HG02981 (cell line): Measurements from ENCODE around the gene TSPYL4.

Experiments
- ATAC-seq: cut with Tn5 transposase; IDR thresholded peaks from one replicate; pipeline ENCODE4 v1.9.1; 2021; ENCODE audit warnings: mild to moderate bottlenecking, moderate library complexity; ENCODE audit not compliant: unreplicated experiment

The TSPYL4 gene

DNA sequence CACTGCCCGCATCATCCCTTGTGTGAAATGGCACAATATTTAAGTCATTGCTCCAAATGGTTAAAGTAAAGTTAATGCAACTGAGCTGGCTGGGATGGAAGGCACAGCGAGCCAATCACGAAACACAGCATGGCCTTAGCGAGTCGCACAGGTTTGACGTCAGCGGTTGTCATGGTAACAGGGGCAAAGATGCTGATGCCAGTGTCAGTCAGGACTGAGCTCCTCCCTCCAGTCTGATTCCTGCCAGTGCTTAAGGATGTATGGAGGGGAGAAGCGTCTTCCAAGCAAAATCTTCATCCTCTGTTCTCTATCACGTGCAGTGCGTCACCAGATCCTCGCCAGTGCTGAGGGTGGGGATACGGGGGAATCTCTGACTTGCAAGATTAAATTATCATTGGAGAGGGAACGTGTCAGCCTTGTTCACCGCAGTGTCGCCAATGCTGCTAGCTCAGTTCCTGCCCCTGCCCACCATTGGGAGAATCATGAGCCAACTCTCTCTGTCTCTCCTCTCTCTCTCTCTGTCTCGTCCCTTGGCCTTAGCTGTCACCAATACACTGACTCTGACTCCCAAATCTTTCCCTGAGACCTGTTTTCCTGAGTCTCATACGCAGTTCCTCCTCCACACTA is 24.5 kb downstream of the TSPYL4 start:
- ATAC-seq = no peak

DNA sequence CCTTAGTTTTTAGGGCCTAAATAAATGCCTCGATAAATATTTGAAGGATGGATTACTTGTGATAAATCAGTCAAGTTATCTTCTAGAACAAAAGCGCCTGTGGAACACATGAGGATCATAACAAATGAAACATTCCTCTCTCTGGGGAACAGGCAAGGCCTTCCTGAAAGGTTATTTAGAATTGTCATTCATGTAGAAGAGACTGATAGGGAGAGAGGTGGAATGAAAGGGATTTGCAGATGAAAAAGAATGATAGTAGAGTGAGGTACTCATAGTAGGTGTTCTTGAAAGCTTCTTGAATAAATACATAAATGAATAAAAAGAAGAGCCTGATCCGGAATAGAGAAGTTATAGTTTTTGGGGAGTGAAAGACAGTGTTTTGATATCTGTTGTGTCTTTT is 30.5 kb downstream of the TSPYL4 start:
- ATAC-seq = no peak

- no peak for ATAC-seq
Observed at GRCh38 chr6:116221911-116222310, 32.0 kb downstream of the TSPYL4 start.

- ATAC-seq = no peak
Observed at GRCh38 chr6:116221067-116221466, 32.8 kb downstream of the TSPYL4 start.

DNA sequence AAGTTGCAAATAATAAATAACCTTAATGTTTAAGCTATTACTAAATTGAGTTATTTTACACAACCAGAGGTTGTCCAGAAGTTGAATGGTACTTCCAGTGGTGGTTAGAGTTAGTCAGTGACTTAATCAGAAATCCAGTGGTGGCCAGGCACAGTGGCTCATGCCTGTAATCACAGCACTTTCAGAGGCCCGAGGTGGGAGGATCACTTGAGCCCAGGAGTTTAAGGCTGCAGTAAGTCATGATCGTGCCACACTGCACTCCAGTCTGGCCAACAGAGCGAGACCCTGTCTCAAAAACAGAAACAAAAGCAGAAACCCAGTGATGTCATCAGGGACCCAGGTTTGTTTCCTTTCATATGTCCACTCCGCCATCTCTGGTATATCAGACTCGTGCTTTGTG is 35.0 kb downstream of the TSPYL4 start:
- ATAC-seq = no peak

DNA sequence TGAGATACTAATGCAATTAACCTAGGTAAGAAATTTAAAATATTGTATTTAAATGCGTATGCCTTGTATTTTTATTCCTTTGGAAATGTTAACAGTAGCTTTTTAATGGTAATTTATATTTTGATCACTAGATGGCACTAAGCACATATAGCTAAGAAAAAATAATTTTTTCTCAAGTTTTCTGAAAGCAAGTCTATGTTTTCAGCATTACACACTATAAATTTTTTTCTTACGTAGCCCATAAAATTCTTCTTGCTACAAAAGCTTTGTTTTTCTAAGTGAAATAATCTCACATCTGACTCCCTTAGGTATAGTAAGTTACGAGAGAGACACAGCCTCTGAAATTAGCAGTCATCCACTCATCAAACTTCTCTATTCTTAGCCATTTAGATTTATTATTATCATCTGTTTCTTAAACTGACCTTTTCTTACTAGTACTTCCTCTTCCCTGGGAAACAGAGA is 35.7 kb downstream of the TSPYL4 start:
- no peak for ATAC-seq

DNA sequence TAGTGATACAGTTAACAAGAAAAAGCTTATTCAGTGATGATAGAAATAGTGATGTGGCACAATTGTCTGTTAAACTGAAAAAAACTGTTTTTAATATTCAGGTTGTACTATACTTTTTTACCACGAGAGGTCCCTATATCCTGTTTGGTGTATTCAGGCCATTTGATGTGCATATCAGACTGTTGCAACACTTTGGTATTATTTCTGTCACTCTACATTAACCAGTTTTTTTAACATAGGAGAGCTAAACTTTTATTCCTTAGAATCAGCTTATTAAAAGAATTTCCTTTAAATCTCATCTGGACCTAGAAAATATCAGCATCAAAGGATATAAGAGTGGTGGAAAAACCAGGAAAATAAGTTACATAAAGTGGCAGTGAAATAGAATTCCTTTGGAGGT is 36.8 kb downstream of the TSPYL4 start:
- no peak for ATAC-seq

GRCh38 chr6:116215414-116215813 is 38.5 kb downstream of the TSPYL4 start:
- no peak for ATAC-seq

DNA sequence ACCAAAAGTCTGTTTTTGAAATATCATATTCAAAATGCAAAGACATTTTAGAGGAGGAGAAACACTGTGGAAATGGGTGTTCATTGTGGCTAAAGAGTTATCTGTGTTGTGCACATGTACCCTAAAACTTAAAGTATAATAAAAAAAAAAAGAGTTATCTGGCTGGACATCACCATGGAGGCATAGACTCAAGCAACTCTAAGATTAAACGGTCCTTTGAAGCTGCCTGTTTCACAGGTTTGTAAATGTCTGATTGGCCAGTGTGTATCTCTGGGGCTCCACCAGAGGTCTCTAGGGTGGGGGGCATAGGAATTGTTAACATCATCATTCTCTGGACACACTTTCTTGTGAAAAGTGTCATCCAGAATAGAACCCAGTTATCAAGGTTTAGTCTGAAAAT is 39.2 kb downstream of the TSPYL4 start:
- ATAC-seq = no peak

GRCh38 chr6:116210750-116211425 is 43.0 kb downstream of the TSPYL4 start:
- no peak for ATAC-seq

DNA sequence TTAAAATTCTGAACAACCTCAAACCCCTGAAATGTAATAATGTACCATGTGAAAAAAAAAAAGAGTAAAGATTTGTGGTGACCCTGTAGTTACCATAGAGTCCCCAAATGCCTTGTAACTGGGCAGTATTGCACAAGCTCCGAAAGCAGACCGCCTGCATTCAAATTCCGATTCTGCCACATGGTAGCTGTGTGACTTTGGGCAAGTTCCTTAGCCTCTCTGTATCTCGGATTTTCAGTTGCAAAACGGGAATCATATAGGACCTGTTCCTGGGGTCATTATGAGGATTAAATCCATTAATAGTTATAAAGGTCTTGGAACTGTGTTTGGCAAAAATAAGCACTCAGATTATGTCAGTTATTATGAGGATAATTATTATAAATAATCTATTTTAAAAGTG is 43.6 kb downstream of the TSPYL4 start:
- ATAC-seq = no peak

DNA sequence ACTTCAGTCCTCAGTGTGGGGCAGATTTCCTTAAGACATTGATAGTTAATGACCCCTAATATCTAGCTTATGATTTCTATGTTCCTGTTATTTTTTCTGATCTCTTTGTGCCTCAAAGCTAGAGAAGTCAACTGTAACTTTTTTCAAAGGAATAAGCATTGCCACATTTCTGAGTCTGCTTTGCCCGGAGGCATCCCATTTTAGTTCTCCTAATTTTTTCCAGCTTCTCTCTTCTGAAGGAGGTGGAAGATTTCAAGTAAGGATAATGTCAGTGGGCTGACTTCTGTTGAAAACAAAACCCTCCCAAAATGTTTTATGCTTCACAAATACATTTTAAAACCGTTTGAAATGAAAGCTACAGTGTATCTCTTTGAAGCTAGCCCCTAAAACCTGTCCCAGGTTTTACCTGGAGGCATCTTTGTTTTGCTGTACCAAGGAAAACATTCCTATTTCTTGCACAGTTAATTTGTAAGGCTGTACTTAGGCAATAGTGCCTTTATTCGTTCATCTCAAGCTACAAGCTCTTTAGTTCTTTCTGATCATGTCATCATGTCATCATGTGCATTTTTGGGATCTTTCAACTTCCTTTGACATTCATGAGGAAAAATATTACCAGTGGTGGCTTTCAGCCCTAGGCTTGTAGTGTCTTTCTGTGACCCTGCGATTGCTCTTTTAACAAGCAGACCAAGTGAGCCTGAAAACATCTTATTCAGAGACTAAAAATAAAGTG is 45.7 kb downstream of the TSPYL4 start:
- no peak for ATAC-seq

- ATAC-seq = no peak
Observed at GRCh38 chr6:116206231-116206903, 47.5 kb downstream of the TSPYL4 start.

- ATAC-seq = no peak
Observed at GRCh38 chr6:116205281-116205680, 48.6 kb downstream of the TSPYL4 start.

DNA sequence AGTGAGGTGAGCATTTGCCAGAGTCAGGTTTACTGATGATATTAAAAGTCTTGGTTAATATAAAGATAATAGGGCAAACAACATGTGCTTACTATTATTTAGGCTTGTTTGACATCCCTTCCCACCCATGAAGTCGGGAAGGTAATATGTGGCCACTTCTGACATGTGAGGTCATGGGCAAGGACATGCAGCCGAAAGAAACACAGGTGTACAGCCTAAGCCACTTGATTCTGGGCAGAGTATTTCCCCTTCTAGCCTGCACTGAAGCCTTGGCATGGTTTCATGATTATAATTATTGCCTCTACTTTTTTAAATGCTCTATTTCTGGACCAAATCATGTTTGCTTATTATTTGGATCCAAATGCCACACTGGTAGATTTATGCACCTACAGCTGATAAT is 52.3 kb downstream of the TSPYL4 start:
- no peak for ATAC-seq

- ATAC-seq = no peak
Observed at GRCh38 chr6:116200619-116201249, 53.1 kb downstream of the TSPYL4 start.
